Stomach (tissue), 4 donors: ENCODE data around the gene CCR2.

Source experiments
- CTCF ChIP-seq, 7 experiments: fragments of 450-650 bp in 4 of 7; fragments of 200-600 bp in 3 of 7; sonication (generic) in 3 of 7; IDR thresholded peaks; one replicate each; pipeline ENCODE4 v1.5.1; 2016 to 2019; ENCODE audit warnings: antibody characterized with exemption in 7 of 7, control low read depth in 2 of 7, mild to moderate bottlenecking in 1 of 7
- POLR2A ChIP-seq, 4 donors: fragments of 450-650 bp; IDR thresholded peaks; one replicate each; pipeline ENCODE4 v1.6.1; 2016; ENCODE audit warnings: antibody characterized with exemption in 4 of 4, control low read depth in 2 of 4, mild to moderate bottlenecking in 1 of 4, moderate library complexity in 1 of 4

GRCh38 chr3:46401579-46401978 is 47.7 kb downstream of the CCR2 start:
- TF ChIP-seq CTCF (IDR thresholded peaks at IDR 0.05), result no peak
- no peak for TF ChIP-seq POLR2A (IDR thresholded peaks at IDR 0.05)
